ENCODE data around the gene PFKM. TPM values are rescaled to one million over a fixed set of nuclear protein-coding genes. Genes with fewer than 3 reads are reported as not detected.
A peak's percentile ranks its signal among the peaks of the same experiment; 100 is the strongest.

Gene PFKM
- total and polyA plus RNA-seq, 2 of the 4 experiments (the other 2 are of a cell fraction), result 56.7 to 82.6 TPM

- in situ Hi-C loops (cut with MboI; ENCODE audit: low sequenced_read_pairs) (loop anchor here (10.0 kb wide), 1 partner anchor 418 kb away; the partner anchor contains the start of gene ENDOU), intact Hi-C loops (cut with micrococcal nuclease) (no loop called here), dilution Hi-C loops (cut with HindIII; ENCODE audit: low sequenced_read_pairs, unreplicated experiment) (no loop called here)
- no peak overlapping the region for H2BK5ac ChIP-seq (ENCODE audit: low read depth, low read length, poor library complexity, severe bottlenecking)
- no peaks in the 10 kb centered on the region for H4K20me1 ChIP-seq (ENCODE audit: insufficient read depth, low read length)
- H3K4me3 ChIP-seq (ENCODE audit: insufficient read depth, low read depth, low read length), result no peak overlapping the region
- no peak overlapping the region for H3K27ac ChIP-seq (ENCODE audit: insufficient read depth, low read length)
- H2AK9ac ChIP-seq (replicated peaks; ENCODE audit: low read depth, low read length, poor library complexity), result no peak overlapping the region
- H3K9me3 ChIP-seq (ENCODE audit: control insufficient read depth, insufficient read depth, low read length), result no peaks in the 10 kb centered on the region
- H3K9ac ChIP-seq (ENCODE audit: low read depth, low read length), result no peak overlapping the region
- POLR2A ChIA-PET (ENCODE audit: unreplicated experiment), result no interaction called here
- H2BK20ac ChIP-seq (ENCODE audit: low read depth, low read length), result no peak overlapping the region
- H3K27me3 ChIP-seq (ENCODE audit: control insufficient read depth, insufficient read depth, low read length), result no peaks in the 10 kb centered on the region
- H3K4me1 ChIP-seq (ENCODE audit: control insufficient read depth, insufficient read depth, low read length), result no peaks in the 10 kb centered on the region; the same call in 1 of the 2 replicates
- no peak overlapping the region for H3K14ac ChIP-seq (replicated peaks; ENCODE audit: low read depth, low read length)
- H3K18ac ChIP-seq (ENCODE audit: low read depth, low read length), result no peak overlapping the region
- DNase-seq (no peak), ATAC-seq (ENCODE audit: low read depth) (peak; percentile 35)
- peaks cover 50% of the 10 kb centered on the region for H3K36me3 ChIP-seq (ENCODE audit: control insufficient read depth, insufficient read depth, low read length)
- no peaks in the 10 kb centered on the region for H3K79me1 ChIP-seq (ENCODE audit: low read depth in 1 of 2, low read length in 2 of 2)
- no peak overlapping the region for H4K8ac ChIP-seq (ENCODE audit: low read depth in 2 of 2, low read length in 2 of 2)
- H2BK15ac ChIP-seq (ENCODE audit: low read depth, low read length), result no peak overlapping the region
- no peak for TF ChIP-seq CEBPB (IDR thresholded peaks at IDR 0.05; ENCODE audit: low read depth, low read length)
- no peak for TF ChIP-seq BHLHE40 (IDR thresholded peaks at IDR 0.05; ENCODE audit: low read depth, low read length)
- no peak for TF ChIP-seq NFE2L2 (IDR thresholded peaks at IDR 0.05; ENCODE audit: low read depth, low read length)
- no peak for TF ChIP-seq CHD1 (IDR thresholded peaks at IDR 0.05; ENCODE audit: low read depth, low read length)
- no peak overlapping the region for H3K4me2 ChIP-seq (ENCODE audit: low read depth, low read length)
- no peak overlapping the region for H3K23ac ChIP-seq (ENCODE audit: low read depth, low read length)
- CTCF ChIA-PET, result no interaction called here
- no peak overlapping the region for H2BK120ac ChIP-seq (ENCODE audit: low read depth, low read length)
- H3K9me1 ChIP-seq (ENCODE audit: insufficient read depth, low read length), result no peaks in the 10 kb centered on the region; the same call in 1 of the 2 replicates
- no peak overlapping the region for H3K4ac ChIP-seq (ENCODE audit: low read depth, low read length)
- no peak overlapping the region for H4K5ac ChIP-seq (ENCODE audit: low read depth, low read length)
- H2AFZ ChIP-seq (replicated peaks; ENCODE audit: low read length, poor library complexity), result no peak overlapping the region
- 100% methylated on average over 2 of the region's 7 CpGs; no CpG with 5 or more reads in 1 of the 2 experiments for WGBS, 2 experiments (ENCODE audit: extremely low coverage in 2 of 2, insufficient read length in 1 of 2)
- BruUV-seq (replicated peaks), result no TSS peak
- no peak overlapping the region for H2AK5ac ChIP-seq (ENCODE audit: low read depth, low read length)
- H4K91ac ChIP-seq (ENCODE audit: insufficient read depth, low read depth, low read length), result no peak overlapping the region
- H3K56ac ChIP-seq (ENCODE audit: extremely low read depth, insufficient read depth, low read length), result no peak overlapping the region
Observed at GRCh38 chr12:48142818-48143674, 23.9 kb downstream of the PFKM start.
